GM19438 (cell line): ENCODE results near the gene DBT.
"Not testable (repeated sequence)": the region's sequence is repeated elsewhere in the genome, so short reads cannot be mapped to it uniquely, and the experiment has no call there.

ENCODE experiments used
- ATAC-seq: cut with Tn5 transposase; IDR thresholded peaks from one replicate; pipeline ENCODE4 v1.9.1; 2021; ENCODE audit warnings: low read depth; ENCODE audit not compliant: unreplicated experiment

DBT gene

DNA sequence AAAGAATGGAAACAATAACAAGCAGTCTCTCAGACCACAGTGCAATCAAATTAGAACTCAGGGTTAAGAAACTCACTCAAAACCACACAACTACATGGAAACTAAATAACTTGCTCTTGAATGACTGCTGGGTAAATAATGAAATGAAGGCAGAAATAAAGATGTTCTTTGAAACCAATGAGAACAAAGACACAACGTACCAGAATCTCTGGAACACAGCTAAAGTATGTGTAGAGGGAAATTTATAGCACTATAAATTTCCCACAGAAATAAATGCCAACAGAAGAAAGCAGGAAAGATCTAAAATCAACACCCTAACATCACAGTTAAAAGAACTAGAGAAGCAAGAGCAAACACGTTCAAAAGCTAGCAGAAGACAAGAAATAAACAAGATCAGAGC, 46.9 kb downstream of the DBT start:
- not testable (repeated sequence) for ATAC-seq

DNA sequence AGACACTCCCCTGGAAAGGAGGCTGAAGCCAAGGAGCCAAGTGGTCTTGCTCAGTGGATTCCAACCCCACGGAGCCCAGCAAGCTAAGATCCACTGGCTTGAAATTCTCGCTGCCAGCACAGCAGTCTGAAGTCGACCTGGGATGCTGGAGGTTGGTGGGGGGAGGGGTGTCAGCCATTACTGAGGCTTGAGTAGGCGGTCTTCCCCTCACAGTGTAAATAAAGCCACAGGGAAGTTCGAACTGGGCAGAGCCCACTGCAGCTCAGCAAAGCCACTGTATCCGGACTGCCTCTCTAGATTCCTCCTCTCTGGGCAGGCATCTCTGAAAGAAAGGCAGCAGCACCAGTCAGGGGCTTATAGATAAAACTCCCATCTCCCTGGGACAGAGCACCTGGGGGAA, 49.6 kb downstream of the DBT start:
- ATAC-seq: not testable (repeated sequence)

DNA sequence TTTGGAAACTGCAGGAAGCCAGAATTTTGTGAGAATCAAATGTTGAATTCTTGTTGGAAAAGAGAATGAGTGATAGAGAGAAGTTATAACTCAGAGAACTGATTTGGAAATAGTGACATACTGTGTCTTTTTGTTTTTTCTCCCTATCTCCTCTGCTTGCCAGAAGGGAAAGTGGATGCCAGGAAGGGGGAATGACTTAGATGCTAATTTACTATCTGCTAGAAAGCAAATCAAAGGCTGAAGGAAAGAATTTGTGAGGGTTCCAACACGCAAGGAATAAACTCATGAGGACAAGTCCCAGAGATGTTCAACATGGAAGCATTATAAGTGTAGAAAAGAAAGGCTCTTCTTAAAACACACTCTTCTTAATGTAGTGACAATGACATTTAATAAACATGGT, 51.0 kb downstream of the DBT start:
- no peak for ATAC-seq

DNA sequence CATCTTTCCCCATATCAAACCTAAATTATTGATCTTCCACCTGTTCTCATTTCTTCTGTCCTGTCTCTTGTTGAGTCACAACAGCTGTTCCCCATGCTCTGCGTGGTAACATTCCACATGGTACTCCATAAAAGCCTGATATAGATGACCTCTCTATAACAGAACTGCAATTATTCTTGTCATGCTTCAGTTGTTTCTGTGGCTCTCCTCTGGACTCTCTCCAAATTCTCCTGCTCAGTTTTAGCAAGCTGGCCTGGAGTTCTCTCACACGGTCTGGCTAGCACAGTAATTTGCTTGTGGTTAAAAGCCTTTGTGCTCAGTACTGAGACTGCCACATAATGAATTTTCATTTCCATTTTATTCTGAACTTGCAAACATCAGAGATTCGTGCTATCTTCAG, 61.0 kb downstream of the DBT start:
- no peak for ATAC-seq

GRCh38 chr1:100187912-100188311, 61.7 kb downstream of the DBT start:
- ATAC-seq: no peak

GRCh38 chr1:100184536-100184935, 65.1 kb downstream of the DBT start:
- ATAC-seq: peak; percentile 69

GRCh38 chr1:100183370-100183769, 66.3 kb downstream of the DBT start:
- ATAC-seq: no peak

- no peak for ATAC-seq
These were observed 71.5 kb downstream of the DBT start, which contains the start of gene LRRC39 for GRCh38 chr1:100178091-100178490. Gene LRRC39 (minus strand): TSS chr1:100178256. CDS start chr1:100168516, 9,740 bp downstream.

- no peak for ATAC-seq
These were observed 72.2 kb downstream of the DBT start for GRCh38 chr1:100177295-100178041.

DNA sequence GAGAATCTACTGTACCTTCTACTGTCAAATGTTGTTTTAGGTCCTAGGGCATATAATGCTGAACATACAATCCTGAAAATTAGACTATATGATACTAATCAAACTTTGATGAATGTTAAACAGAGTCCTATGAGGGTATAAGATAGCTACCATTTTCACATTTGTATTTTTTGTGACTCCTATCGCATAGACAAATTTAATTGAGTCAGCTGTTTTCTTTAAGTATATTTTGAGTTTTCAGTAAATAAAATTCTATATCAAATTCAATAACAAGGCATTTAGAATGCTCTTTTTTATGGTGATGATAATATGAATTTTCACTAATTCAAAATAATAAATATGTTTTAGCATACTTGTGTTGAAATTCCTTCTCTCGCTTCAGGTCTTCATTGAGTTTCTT, 81.6 kb downstream of the DBT start:
- no peak for ATAC-seq

GRCh38 chr1:100164702-100165101, 84.9 kb downstream of the DBT start:
- ATAC-seq: no peak

DNA sequence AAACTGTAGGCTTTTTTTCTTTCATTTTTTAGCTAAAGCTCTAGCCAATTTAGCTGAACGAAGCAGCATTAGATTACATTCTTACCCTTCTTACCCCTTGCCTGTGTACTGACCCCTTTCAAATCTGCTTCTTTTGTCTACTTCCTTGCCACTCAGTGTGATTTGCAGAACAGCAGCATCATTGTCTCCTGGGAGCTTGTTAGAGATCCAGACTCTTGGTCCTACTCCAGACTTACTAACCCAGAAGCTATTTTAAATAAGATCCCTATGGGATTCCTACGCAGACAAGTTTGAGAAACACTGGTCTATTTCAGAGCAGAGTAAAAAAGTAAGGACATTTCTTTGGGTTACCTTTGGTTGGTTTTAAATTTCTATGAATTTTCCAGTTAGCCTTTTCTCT, 85.4 kb downstream of the DBT start:
- no peak for ATAC-seq

GRCh38 chr1:100162881-100163280, 86.8 kb downstream of the DBT start:
- ATAC-seq: no peak

DNA sequence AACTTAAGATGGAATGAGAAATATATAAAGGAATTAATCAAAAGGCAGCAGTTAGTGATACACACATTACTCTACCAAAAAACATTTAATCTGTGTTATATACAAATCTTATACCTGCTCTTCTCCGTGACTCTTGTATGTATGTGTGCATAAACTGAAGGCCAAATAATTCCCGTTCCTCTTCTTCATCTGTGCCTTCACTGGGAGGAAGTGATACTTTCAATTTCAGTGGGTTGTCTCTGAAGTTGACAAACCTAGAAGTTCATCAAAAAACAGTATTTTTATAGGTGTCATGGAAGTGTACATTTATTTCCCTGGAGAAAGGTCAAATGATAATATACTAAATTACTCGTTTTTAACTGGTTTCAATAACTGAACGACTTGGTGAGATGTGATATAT, 97.4 kb downstream of the DBT start:
- peak; percentile 92 for ATAC-seq

DNA sequence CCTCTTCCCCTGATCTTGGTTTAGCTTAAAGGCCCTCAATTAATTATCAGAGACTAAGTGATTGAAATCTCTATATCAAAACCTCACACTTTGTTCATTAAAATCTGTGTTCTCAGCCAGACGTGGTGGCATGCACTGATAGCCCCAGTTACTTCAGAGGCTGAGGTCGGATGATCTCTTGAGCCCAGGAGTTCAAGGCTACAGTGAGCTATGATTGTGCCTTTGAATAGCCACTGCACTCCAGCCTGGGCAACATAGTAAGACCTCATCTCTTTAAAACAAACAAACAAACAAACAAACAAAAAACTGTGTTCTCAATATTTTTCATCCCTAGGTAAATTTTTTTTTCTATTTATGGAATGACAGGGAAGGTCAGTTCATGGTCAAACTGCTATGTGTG, 98.0 kb downstream of the DBT start:
- no peak for ATAC-seq

- no peak for ATAC-seq
These were observed 101.8 kb downstream of the DBT start for GRCh38 chr1:100147875-100148274.

DNA sequence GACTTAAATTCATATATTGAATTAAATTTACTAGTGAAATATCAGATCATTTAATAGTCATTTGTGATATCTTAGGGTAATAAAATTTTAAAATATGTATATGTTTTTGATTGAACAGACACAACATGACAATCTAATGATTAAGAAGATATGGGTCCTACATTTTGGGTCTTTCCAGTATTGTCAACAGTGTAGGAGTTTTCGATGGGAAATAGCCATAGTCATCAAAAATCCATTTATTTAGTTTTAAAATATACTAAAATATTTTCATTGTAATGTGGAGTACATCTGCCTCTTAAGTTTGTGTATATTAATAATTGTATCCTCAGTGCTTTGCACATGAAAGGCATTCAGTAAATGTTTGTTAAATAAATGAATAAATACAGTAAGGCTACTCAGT, 102.7 kb downstream of the DBT start:
- ATAC-seq: no peak

GRCh38 chr1:100145116-100145515, 104.5 kb downstream of the DBT start:
- ATAC-seq: no peak

- ATAC-seq: no peak
These were observed 107.3 kb downstream of the DBT start for GRCh38 chr1:100142343-100142742.

GRCh38 chr1:100141192-100141591, 108.4 kb downstream of the DBT start:
- ATAC-seq: no peak

DNA sequence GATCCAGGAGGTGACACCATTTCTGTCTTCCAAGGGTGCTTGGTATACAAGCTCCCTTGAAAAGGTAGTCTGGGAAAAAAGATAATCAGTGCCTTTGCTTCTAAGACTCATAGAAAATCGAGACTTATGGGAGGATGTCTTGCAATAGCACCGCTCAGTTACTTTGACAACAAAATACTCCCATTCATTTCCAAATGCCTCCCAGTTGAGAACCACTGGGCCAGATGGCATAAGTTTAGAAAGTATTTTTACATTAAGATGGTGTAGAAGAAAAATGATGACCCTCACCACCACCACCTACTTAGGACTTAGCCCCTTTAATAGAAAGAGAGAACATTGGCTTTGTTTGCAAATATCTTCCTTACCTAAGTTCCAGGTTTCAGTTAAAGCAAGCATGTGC, 112.0 kb downstream of the DBT start:
- ATAC-seq: no peak
